ENCODE results near the gene ADK.
A peak's percentile ranks its signal among the peaks of the same experiment; 100 is the strongest.

The ADK gene

DNA sequence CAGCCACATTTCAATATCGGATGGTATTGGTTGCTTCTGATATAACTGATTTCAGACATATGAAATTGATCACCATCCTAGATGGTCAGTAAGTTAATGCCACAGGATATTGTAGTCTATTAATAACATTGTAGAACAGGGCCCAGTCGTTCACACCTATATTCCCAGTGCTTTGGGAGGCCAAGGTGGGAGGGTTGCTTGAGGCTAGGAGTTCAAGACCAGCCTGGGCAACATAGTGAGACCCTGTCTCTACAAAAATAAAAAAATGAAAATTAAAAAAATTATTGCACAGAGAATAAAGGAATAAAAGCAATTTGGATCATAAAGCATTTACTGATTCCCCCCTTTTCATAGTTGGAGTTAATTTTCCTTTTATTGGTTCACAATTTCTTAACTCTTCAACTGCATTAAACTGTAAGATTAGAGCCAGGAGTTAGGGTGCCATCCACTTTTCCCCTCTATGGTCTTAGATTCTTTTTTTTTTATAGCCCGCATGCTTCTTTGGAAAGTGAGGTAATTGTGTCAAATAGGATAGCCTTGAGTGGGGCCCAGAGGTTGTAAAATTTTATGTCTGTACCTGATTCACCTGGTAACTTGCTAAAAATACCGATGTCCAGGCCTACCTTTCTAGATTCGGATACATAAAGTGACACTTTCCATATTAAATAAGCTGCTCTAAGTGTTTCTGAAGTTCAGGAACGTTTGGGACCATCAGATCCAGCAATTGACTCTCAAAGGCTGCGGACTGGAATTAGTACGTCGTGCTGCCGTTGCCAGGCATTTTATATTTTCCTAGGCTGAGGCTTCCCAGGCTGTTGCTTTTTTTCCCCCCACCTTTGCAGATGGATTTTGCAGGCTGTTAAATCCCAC is 24.7 kb downstream of the ADK start:
- peak overlapping the region; percentile 96 for H3K27ac ChIP-seq
- no peak for TF ChIP-seq CTCF (conservative IDR thresholded peaks at IDR 0.05)

DNA sequence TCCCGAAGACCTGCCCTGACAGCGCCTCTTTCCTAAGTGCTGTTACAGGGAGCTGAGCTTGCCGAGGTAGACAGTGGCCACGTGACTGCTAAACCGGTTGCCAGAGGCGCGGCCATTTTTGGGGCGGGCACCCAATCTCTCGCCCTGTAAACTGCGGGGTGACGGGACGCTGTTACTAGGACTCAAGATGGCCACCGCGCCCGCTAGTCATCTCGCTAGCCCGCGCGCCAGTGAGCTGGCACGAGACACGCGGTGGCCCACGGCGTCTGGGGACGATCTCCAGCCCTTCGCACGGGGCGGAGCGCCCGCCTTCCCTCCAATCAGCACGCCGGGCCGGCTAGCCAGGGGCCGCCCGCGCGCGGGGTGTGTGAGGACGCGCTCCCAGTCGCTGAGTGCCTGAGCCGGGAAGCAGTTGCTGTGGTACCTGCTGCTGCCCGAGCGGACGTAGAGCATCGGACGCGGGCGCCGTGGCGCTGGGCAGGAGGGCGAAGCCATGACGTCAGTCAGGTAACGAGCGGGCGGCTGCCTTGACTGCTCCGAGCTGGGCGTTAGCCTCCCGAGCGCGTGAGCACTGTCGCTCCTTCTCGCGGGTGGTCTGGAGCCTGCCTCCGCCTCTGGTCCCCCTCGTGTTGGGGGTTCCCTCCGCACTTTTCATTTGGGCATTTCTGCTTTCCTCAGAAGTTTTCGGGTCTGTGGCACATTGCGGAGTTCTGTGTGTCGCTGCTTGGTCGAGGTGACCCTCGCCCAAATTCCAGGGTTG is 25.5 kb downstream of the ADK start:
- TF ChIP-seq ZFX (IDR thresholded peaks at IDR 0.05) (no peak), CTCF (conservative IDR thresholded peaks at IDR 0.05) (no peak)
- peak overlapping the region; percentile 96 for H3K27ac ChIP-seq

DNA sequence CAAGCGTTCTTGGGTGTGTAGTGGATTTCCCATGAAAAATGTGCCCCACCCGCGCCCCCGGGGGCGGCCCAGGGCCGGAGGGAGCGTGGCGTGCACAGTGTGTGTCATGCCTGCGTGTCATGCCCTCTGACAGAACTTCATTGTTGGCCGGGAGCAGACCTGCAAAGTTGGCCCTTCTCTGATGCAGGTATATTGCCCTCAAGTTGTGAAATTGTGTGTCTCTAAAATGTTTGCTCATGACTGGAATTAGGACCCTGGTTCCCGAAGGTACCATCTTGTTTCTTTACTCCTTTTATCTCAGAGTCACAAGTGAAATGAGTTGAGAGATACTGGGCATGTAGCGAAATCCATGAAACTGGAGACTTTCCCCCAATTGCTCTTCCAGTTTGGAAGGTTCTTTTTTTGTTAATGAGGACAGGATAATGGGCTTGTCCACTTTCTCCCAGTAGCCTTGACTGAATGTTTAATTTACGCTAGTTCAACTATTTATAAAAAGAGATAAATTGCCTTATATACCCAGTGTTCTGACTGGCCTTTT is 26.2 kb downstream of the ADK start:
- peak overlapping the region; percentile 96 for H3K27ac ChIP-seq
- TF ChIP-seq CTCF (conservative IDR thresholded peaks at IDR 0.05) (no peak), ZFX (IDR thresholded peaks at IDR 0.05) (no peak)

- TF ChIP-seq CTCF (conservative IDR thresholded peaks at IDR 0.05) (no peak), ZFX (IDR thresholded peaks at IDR 0.05) (no peak)
- no peak overlapping the region for H3K27ac ChIP-seq
Observed at GRCh38 chr10:74178042-74178791, 27.2 kb downstream of the ADK start.

- no peak overlapping the region for H3K27ac ChIP-seq
- TF ChIP-seq CTCF (conservative IDR thresholded peaks at IDR 0.05) (no peak), ZFX (IDR thresholded peaks at IDR 0.05) (no peak)
Observed at GRCh38 chr10:74179111-74179710, 28.2 kb downstream of the ADK start.

- H3K27ac ChIP-seq: no peak overlapping the region
- TF ChIP-seq CTCF (conservative IDR thresholded peaks at IDR 0.05) (no peak), ZFX (IDR thresholded peaks at IDR 0.05) (no peak)
Observed at GRCh38 chr10:74186678-74187077, 35.7 kb downstream of the ADK start.
